ENCODE measurements around the gene ASCL5. TPM values are rescaled to one million over a fixed set of nuclear protein-coding genes. Genes with fewer than 3 reads are reported as not detected.

ASCL5 gene
- total and polyA plus RNA-seq, 2 of the 13 experiments (the other 11 are each of a cell fraction or from before 2014, with no cell fraction given): not detected

GRCh38 chr1:201104141-201104540 lies 22.8 kb downstream of the ASCL5 start:
- Histone ChIP-seq H3K4me1 (ENCODE audit: insufficient read depth, low read length) (no peaks in the 10 kb centered on the region), H3K27me3 (ENCODE audit: control insufficient read depth in 1 of 2, insufficient read depth in 2 of 2, low read length in 2 of 2) (peaks cover 0 to 41% of the 10 kb centered on the region in 2 experiments; a peak in 2 of 5 replicates), H3K9me3 (ENCODE audit: low read length) (no peaks in the 10 kb centered on the region), H3K27ac (ENCODE audit: extremely low read length, insufficient read depth, low read length) (no peak overlapping the region), H3K4me2 (ENCODE audit: low read depth, low read length) (no peak overlapping the region), H3K4me3 (replicated peaks in 1 of 3; ENCODE audit: insufficient read depth in 1 of 3, low read depth in 2 of 3, low read length in 3 of 3) (no peak overlapping the region), H3K79me2 (ENCODE audit: insufficient read depth, low read length) (no peaks in the 10 kb centered on the region), H3K9ac (ENCODE audit: insufficient read depth, low read depth, low read length) (no peak overlapping the region), H3K36me3 (replicated peaks in 1 of 2; ENCODE audit: control insufficient read depth in 1 of 2, insufficient read depth in 2 of 2, low read length in 2 of 2) (no peaks in the 10 kb centered on the region), H2AFZ (ENCODE audit: low read length) (no peak overlapping the region), H4K20me1 (ENCODE audit: insufficient read depth, low read length) (no peaks in the 10 kb centered on the region)
- intact Hi-C loops (cut with micrococcal nuclease; ENCODE audit: unreplicated experiment) (no loop called here), in situ Hi-C loops (cut with HindIII; ENCODE audit: extremely low pct_ligation_motif_present, low pct_unique_long_range_greater_than_20kb) (no loop called here)
- FAIRE-seq (no peak), DNase-seq (ENCODE audit: low spot score) (no peak), ATAC-seq (no peak)
- ChIA-PET CTCF (ENCODE audit: low intra/inter-chr PET ratio, low total read pairs) (no interaction called here), POLR2A (no interaction called here)
- WGBS (ENCODE audit: low lambda C conversion rate): 0% methylated on average over 1 of the region's 1 CpG
- TF ChIP-seq JUNB (CRISPR knock-in tag; IDR thresholded peaks at IDR 0.05; ENCODE audit: borderline replicate concordance): no peak
- BruUV-seq (replicated peaks): no TSS peak

- 17% methylated on average over 6 of the region's 9 CpGs for WGBS (ENCODE audit: low lambda C conversion rate)
- DNase-seq (ENCODE audit: low spot score) (no peak), FAIRE-seq (no peak), ATAC-seq (no peak)
- no peak overlapping the region for H3K27ac ChIP-seq (ENCODE audit: extremely low read length, insufficient read depth, low read length)
- H3K9ac ChIP-seq (ENCODE audit: insufficient read depth, low read depth, low read length): no peak overlapping the region
- H3K4me2 ChIP-seq (ENCODE audit: low read depth, low read length): no peak overlapping the region
- H3K79me2 ChIP-seq (ENCODE audit: insufficient read depth, low read length): no peaks in the 10 kb centered on the region
- no peaks in the 10 kb centered on the region for H3K9me3 ChIP-seq (ENCODE audit: low read length)
- POLR2A ChIA-PET: no interaction called here
- no peak overlapping the region for H2AFZ ChIP-seq (ENCODE audit: low read length)
- no peaks in the 10 kb centered on the region for H3K36me3 ChIP-seq (replicated peaks in 1 of 2; ENCODE audit: control insufficient read depth in 1 of 2, insufficient read depth in 2 of 2, low read length in 2 of 2)
- H3K27me3 ChIP-seq (ENCODE audit: control insufficient read depth in 1 of 2, insufficient read depth in 2 of 2, low read length in 2 of 2): peaks cover 0 to 44% of the 10 kb centered on the region in 2 experiments; a peak in 2 of 5 replicates
- in situ Hi-C loops (cut with HindIII; ENCODE audit: extremely low pct_ligation_motif_present, low pct_unique_long_range_greater_than_20kb): no loop called here
- no peaks in the 10 kb centered on the region for H4K20me1 ChIP-seq (ENCODE audit: insufficient read depth, low read length)
- no peak overlapping the region for H3K4me3 ChIP-seq (replicated peaks in 1 of 3; ENCODE audit: insufficient read depth in 1 of 3, low read depth in 2 of 3, low read length in 3 of 3)
- intact Hi-C loops (cut with micrococcal nuclease; ENCODE audit: unreplicated experiment): no loop called here
- no peaks in the 10 kb centered on the region for H3K4me1 ChIP-seq (ENCODE audit: insufficient read depth, low read length)
- CTCF ChIA-PET (ENCODE audit: low intra/inter-chr PET ratio, low total read pairs): no interaction called here
- no TSS peak for BruUV-seq (replicated peaks)
- no peak for TF ChIP-seq MAF1 (CRISPR knock-in tag; IDR thresholded peaks at IDR 0.05; ENCODE audit: borderline replicate concordance)
- no peak for TF ChIP-seq JARID2 (CRISPR knock-in tag; IDR thresholded peaks at IDR 0.05; ENCODE audit: insufficient replicate concordance)
- no peak for TF ChIP-seq ZFP36 (IDR thresholded peaks at IDR 0.05; ENCODE audit: borderline replicate concordance, low read depth, low read length, partially characterized antibody)
- no peak for TF ChIP-seq ZNF263 (CRISPR knock-in tag; IDR thresholded peaks at IDR 0.05)
- TF ChIP-seq SP1 (IDR thresholded peaks at IDR 0.05): no peak
- TF ChIP-seq SP1 (CRISPR knock-in tag; IDR thresholded peaks at IDR 0.05): no peak
- TF ChIP-seq, protein P1, sequence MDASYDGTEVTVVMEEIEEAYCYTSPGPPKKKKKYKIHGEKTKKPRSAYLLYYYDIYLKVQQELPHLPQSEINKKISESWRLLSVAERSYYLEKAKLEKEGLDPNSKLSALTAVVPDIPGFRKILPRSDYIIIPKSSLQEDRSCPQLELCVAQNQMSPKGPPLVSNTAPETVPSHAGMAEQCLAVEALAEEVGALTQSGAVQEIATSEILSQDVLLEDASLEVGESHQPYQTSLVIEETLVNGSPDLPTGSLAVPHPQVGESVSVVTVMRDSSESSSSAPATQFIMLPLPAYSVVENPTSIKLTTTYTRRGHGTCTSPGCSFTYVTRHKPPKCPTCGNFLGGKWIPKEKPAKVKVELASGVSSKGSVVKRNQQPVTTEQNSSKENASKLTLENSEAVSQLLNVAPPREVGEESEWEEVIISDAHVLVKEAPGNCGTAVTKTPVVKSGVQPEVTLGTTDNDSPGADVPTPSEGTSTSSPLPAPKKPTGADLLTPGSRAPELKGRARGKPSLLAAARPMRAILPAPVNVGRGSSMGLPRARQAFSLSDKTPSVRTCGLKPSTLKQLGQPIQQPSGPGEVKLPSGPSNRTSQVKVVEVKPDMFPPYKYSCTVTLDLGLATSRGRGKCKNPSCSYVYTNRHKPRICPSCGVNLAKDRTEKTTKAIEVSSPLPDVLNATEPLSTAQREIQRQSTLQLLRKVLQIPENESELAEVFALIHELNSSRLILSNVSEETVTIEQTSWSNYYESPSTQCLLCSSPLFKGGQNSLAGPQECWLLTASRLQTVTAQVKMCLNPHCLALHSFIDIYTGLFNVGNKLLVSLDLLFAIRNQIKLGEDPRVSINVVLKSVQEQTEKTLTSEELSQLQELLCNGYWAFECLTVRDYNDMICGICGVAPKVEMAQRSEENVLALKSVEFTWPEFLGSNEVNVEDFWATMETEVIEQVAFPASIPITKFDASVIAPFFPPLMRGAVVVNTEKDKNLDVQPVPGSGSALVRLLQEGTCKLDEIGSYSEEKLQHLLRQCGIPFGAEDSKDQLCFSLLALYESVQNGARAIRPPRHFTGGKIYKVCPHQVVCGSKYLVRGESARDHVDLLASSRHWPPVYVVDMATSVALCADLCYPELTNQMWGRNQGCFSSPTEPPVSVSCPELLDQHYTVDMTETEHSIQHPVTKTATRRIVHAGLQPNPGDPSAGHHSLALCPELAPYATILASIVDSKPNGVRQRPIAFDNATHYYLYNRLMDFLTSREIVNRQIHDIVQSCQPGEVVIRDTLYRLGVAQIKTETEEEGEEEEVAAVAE (CRISPR knock-in tag; IDR thresholded peaks at IDR 0.05; ENCODE audit: borderline replicate concordance): no peak
- no peak for TF ChIP-seq RARG (CRISPR knock-in tag; IDR thresholded peaks at IDR 0.05; ENCODE audit: low read depth)
- no peak for TF ChIP-seq ELF4 (CRISPR knock-in tag; IDR thresholded peaks at IDR 0.05; ENCODE audit: borderline replicate concordance)
- no peak for TF ChIP-seq BRD4 (CRISPR knock-in tag; IDR thresholded peaks at IDR 0.05)
- no peak for TF ChIP-seq ARNT (IDR thresholded peaks at IDR 0.05)
- no peak for TF ChIP-seq DMAP1 (CRISPR knock-in tag; IDR thresholded peaks at IDR 0.05)
- TF ChIP-seq ZNF569 (CRISPR knock-in tag; IDR thresholded peaks at IDR 0.05; ENCODE audit: borderline replicate concordance): no peak
- TF ChIP-seq SMARCC2 (IDR thresholded peaks at IDR 0.05): no peak
Measured at GRCh38 chr1:201103666-201104065, 23.3 kb downstream of the ASCL5 start.
